Keratinocyte (primary cell): ENCODE results near the gene MTA3. TPM values are rescaled to one million over a fixed set of nuclear protein-coding genes. Genes with fewer than 3 reads are reported as not detected.

ENCODE experiments used
- DNase-seq: peaks from one replicate; pipeline ENCODE4 v3.0.0-alpha.2; 2011; ENCODE audit warnings: low read depth, missing footprints, low spot score
- FAIRE-seq: peaks from 2 replicates; lab custom pipeline; 2011; peaks lifted over from hg19 to GRCh38; lab: Jason Lieb, UNC
- H2AFZ ChIP-seq: 2 replicates; pipeline ENCODE4 v1.6.0; 2012; ENCODE audit warnings: low read length, control low read depth, inconsistent platforms; ENCODE audit not compliant: control insufficient read depth
- H3K27ac ChIP-seq: 2 replicates; pipeline ENCODE4 v1.5.1; 2011; ENCODE audit warnings: low read length; ENCODE audit not compliant: control insufficient read depth, insufficient read depth
- H3K27me3 ChIP-seq: 3 replicates; pipeline ENCODE4 v1.6.0; 2011; ENCODE audit warnings: low read length; ENCODE audit not compliant: control insufficient read depth, insufficient read depth; ENCODE audit errors: extremely low read depth
- H3K36me3 ChIP-seq, 2 experiments: 2 replicates in 1 of 2; 3 replicates in 1 of 2; pipeline ENCODE4 v1.5.1; 2011; ENCODE audit warnings: low read length in 2 of 2, mild to moderate bottlenecking in 1 of 2; ENCODE audit not compliant: control insufficient read depth in 2 of 2, insufficient read depth in 2 of 2; ENCODE audit errors: extremely low read depth in 1 of 2
- H3K4me1 ChIP-seq: 3 replicates; pipeline ENCODE4 v1.5.1; 2011; ENCODE audit warnings: low read length; ENCODE audit not compliant: control insufficient read depth, insufficient read depth; ENCODE audit errors: extremely low read depth
- H3K4me2 ChIP-seq: 3 replicates; pipeline ENCODE4 v1.6.0; 2011; ENCODE audit warnings: low read depth, low read length; ENCODE audit not compliant: control insufficient read depth, insufficient read depth; ENCODE audit errors: extremely low read depth
- H3K4me3 ChIP-seq, 3 experiments: fragments of 200-600 bp in 1 of 3; sonication (generic) in 1 of 3; 2 replicates in 2 of 3; 3 replicates in 1 of 3; pipeline ENCODE4 v1.5.1; 2011 to 2016; ENCODE audit warnings: low read length in 3 of 3, mild to moderate bottlenecking in 3 of 3, control low read depth in 2 of 3, inconsistent platforms in 1 of 3, low read depth in 1 of 3, mixed read lengths in 1 of 3, mixed run types in 1 of 3, moderate library complexity in 1 of 3; ENCODE audit not compliant: control insufficient read depth in 2 of 3, insufficient read depth in 2 of 3; ENCODE audit errors: extremely low read depth in 1 of 3
- H3K79me2 ChIP-seq: 2 replicates; pipeline ENCODE4 v1.6.0; 2012; ENCODE audit warnings: low read length; ENCODE audit not compliant: control insufficient read depth, insufficient read depth
- H3K9ac ChIP-seq: 3 replicates; pipeline ENCODE4 v1.6.0; 2011; ENCODE audit warnings: low read length; ENCODE audit not compliant: control insufficient read depth, insufficient read depth; ENCODE audit errors: extremely low read depth
- H3K9me1 ChIP-seq: 3 replicates; pipeline ENCODE4 v1.6.0; 2011; ENCODE audit warnings: low read length; ENCODE audit not compliant: control insufficient read depth, insufficient read depth; ENCODE audit errors: extremely low read depth
- H3K9me3 ChIP-seq: 2 replicates; pipeline ENCODE4 v1.5.1; 2012; ENCODE audit warnings: low read depth, low read length; ENCODE audit not compliant: control insufficient read depth
- H4K20me1 ChIP-seq: 3 replicates; pipeline ENCODE4 v1.6.0; 2011; ENCODE audit warnings: low read length; ENCODE audit not compliant: control insufficient read depth, insufficient read depth; ENCODE audit errors: extremely low read depth
- CTCF ChIP-seq, 3 experiments: IDR thresholded peaks in 1 of 3; conservative IDR thresholded peaks in 1 of 3; optimal IDR thresholded peaks in 1 of 3; 2 replicates in 2 of 3; 3 replicates in 1 of 3; pipeline versions ENCODE3 to v1.5.1; 2011; ENCODE audit warnings: low read length in 3 of 3, mild to moderate bottlenecking in 3 of 3, moderate library complexity in 2 of 3, control low read depth in 1 of 3, inconsistent platforms in 1 of 3; ENCODE audit not compliant: insufficient read depth in 2 of 3; ENCODE audit errors: extremely low read depth in 1 of 3
- EZH2 ChIP-seq: IDR thresholded peaks from one replicate; pipeline ENCODE4 v1.6.1; 2012; ENCODE audit warnings: inconsistent platforms, mild to moderate bottlenecking, low read length, moderate library complexity
- dilution Hi-C: fragments of 300-500 bp; cut with MboI; formaldehyde crosslinking; loops from one replicate; pipeline ENCODE4 v1.7.0; 2020; ENCODE audit warnings: low sequenced_read_pairs; ENCODE audit not compliant: extremely low pct_ligation_motif_present
- polyA plus RNA-seq, 5 experiments: library from polyadenylated mRNA; depleted of rRNA in 3 of 5; stranded (reverse) in 3 of 5; stranded (forward) in 1 of 5; unstranded in 1 of 5; fragments of >200 nt; gene quantifications; 1 replicate in 1 of 5; 2 replicates in 3 of 5; 3 replicates in 1 of 5; pipeline versions ENCODE4 v1.2.1 to v1.2.3, GENCODE V29; 2011 to 2012; ENCODE audit warnings: missing spikeins in 2 of 5, low read depth in 1 of 5, low replicate concordance in 1 of 5

MTA3 gene
- polyA plus RNA-seq, 1 donor (not counting 4 experiments of a cell fraction or from before 2014, with no cell fraction given): 34.3 TPM

DNA sequence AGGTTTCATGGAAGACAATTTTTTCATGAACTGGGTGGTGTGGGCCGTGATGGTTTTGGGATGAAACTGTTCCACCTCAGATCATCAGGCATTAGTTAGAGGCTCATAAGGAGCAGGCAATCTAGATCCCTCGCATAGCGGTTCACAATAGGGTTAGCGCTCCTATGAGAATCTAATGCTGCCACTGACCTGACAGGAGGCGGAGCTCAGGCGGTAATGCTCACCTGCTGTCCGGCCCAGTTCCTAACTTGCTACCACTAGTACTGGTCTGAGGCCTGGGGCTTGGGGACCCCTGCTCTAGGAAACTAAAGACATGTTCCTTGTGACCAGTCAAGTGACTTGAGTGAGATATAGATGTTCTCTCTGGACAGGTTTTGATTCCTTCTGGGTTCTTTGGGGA, 146.3 kb downstream of the MTA3 start:
- Histone ChIP-seq H3K9ac (no peak overlapping the region), H3K27me3 (no peaks in the 10 kb centered on the region), H3K9me1 (no peaks in the 10 kb centered on the region), H3K27ac (no peak overlapping the region), H3K79me2 (no peaks in the 10 kb centered on the region), H3K4me3 (no peak overlapping the region), H3K36me3 (no peaks in the 10 kb centered on the region), H4K20me1 (no peaks in the 10 kb centered on the region), H3K4me1 (no peaks in the 10 kb centered on the region), H3K4me2 (no peak overlapping the region), H3K9me3 (no peaks in the 10 kb centered on the region), H2AFZ (no peak overlapping the region)
- FAIRE-seq (no peak), DNase-seq (no peak)
- dilution Hi-C loops: no loop called here
- TF ChIP-seq CTCF (optimal IDR thresholded peaks at IDR 0.05 in 1 of 3, IDR thresholded peaks at IDR 0.05 in 1 of 3, conservative IDR thresholded peaks at IDR 0.05 in 1 of 3; ENCODE audit: extremely low read depth in 1 of 3, insufficient read depth in 2 of 3, low read length in 3 of 3): no peak
- TF ChIP-seq EZH2: no peak

GRCh38 chr2:42721898-42722297, 153.5 kb downstream of the MTA3 start:
- H4K20me1 ChIP-seq: no peaks in the 10 kb centered on the region
- DNase-seq (no peak), FAIRE-seq (no peak)
- H3K4me2 ChIP-seq: no peak overlapping the region
- no peaks in the 10 kb centered on the region for H3K9me3 ChIP-seq
- dilution Hi-C loops: no loop called here
- H3K36me3 ChIP-seq: no peaks in the 10 kb centered on the region
- peaks cover 6% of the 10 kb centered on the region for H3K4me1 ChIP-seq
- no peaks in the 10 kb centered on the region for H3K79me2 ChIP-seq
- no peak overlapping the region for H3K4me3 ChIP-seq
- no peaks in the 10 kb centered on the region for H3K9me1 ChIP-seq
- H3K9ac ChIP-seq: no peak overlapping the region
- H3K27ac ChIP-seq: no peak overlapping the region
- TF ChIP-seq EZH2 (no peak), CTCF (optimal IDR thresholded peaks at IDR 0.05 in 1 of 3, IDR thresholded peaks at IDR 0.05 in 1 of 3, conservative IDR thresholded peaks at IDR 0.05 in 1 of 3; ENCODE audit: extremely low read depth in 1 of 3, insufficient read depth in 2 of 3, low read length in 3 of 3) (no peak)
- no peaks in the 10 kb centered on the region for H3K27me3 ChIP-seq
- no peak overlapping the region for H2AFZ ChIP-seq
